HG03066 (cell line): Measurements from ENCODE around the gene GNPAT.
A peak's percentile ranks its signal among the peaks of the same experiment; 100 is the strongest.

Experiments
- ATAC-seq: cut with Tn5 transposase; IDR thresholded peaks from one replicate; pipeline ENCODE4 v1.9.1; 2021; ENCODE audit warnings: low read depth; ENCODE audit not compliant: unreplicated experiment

GNPAT gene

GRCh38 chr1:231312432-231312788 lies 71.4 kb downstream of the GNPAT start:
- no peak for ATAC-seq

GRCh38 chr1:231313661-231314060 lies 72.6 kb downstream of the GNPAT start:
- ATAC-seq, result no peak

GRCh38 chr1:231315887-231316286 lies 74.9 kb downstream of the GNPAT start:
- ATAC-seq, result peak; percentile 92

- ATAC-seq, result no peak
These were observed 76.4 kb downstream of the GNPAT start for GRCh38 chr1:231317306-231318014.

- ATAC-seq, result no peak
These were observed 77.0 kb downstream of the GNPAT start for GRCh38 chr1:231318015-231318355.

GRCh38 chr1:231318568-231318967 lies 77.6 kb downstream of the GNPAT start:
- ATAC-seq, result no peak

GRCh38 chr1:231319080-231319479 lies 78.1 kb downstream of the GNPAT start:
- ATAC-seq, result no peak

- ATAC-seq, result no peak
These were observed 82.0 kb downstream of the GNPAT start for GRCh38 chr1:231322880-231323530.

GRCh38 chr1:231324660-231325059 lies 83.6 kb downstream of the GNPAT start:
- ATAC-seq, result no peak

GRCh38 chr1:231326248-231326647 lies 85.2 kb downstream of the GNPAT start:
- ATAC-seq, result no peak
